ENCODE data around the gene PIGN. TPM values are rescaled to one million over a fixed set of nuclear protein-coding genes. Genes with fewer than 3 reads are reported as not detected.

The PIGN gene
- total RNA-seq, 1 experiment from 2014 or later, result 21.4 TPM

GRCh38 chr18:62179213-62179612 lies 7.6 kb downstream of the PIGN start:
- intact Hi-C loops (cut with micrococcal nuclease; ENCODE audit: unreplicated experiment), result no loop called here
- TF ChIP-seq REST (IDR thresholded peaks at IDR 0.05; ENCODE audit: insufficient read depth in 1 of 2, low read depth in 2 of 2, low read length in 1 of 2) (no peak), POLR2AphosphoS5 (IDR thresholded peaks at IDR 0.05; ENCODE audit: low read depth, low read length) (no peak), SIN3A (IDR thresholded peaks at IDR 0.05; ENCODE audit: borderline replicate concordance, insufficient read depth, low read depth, low read length) (no peak), TCF7L2 (IDR thresholded peaks at IDR 0.05; ENCODE audit: low read depth, low read length) (no peak)
- TF ChIP-seq, protein P1, sequence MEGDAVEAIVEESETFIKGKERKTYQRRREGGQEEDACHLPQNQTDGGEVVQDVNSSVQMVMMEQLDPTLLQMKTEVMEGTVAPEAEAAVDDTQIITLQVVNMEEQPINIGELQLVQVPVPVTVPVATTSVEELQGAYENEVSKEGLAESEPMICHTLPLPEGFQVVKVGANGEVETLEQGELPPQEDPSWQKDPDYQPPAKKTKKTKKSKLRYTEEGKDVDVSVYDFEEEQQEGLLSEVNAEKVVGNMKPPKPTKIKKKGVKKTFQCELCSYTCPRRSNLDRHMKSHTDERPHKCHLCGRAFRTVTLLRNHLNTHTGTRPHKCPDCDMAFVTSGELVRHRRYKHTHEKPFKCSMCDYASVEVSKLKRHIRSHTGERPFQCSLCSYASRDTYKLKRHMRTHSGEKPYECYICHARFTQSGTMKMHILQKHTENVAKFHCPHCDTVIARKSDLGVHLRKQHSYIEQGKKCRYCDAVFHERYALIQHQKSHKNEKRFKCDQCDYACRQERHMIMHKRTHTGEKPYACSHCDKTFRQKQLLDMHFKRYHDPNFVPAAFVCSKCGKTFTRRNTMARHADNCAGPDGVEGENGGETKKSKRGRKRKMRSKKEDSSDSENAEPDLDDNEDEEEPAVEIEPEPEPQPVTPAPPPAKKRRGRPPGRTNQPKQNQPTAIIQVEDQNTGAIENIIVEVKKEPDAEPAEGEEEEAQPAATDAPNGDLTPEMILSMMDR (IDR thresholded peaks at IDR 0.05), result no peak
- ChIA-PET POLR2A (no interaction called here), CTCF (interaction anchor here (0.6 kb wide), 1 partner anchor 536 kb away, joined by 3 read pairs; the partner anchor contains the start of gene PHLPP1)
- no peaks in the 10 kb centered on the region; the same call in 1 of the 2 replicates for H3K36me3 ChIP-seq (ENCODE audit: control insufficient read depth, insufficient read depth, low read length)
- BruUV-seq (replicated peaks), result no TSS peak
- no peaks in the 10 kb centered on the region for H3K27me3 ChIP-seq (ENCODE audit: control insufficient read depth, insufficient read depth, low read length)
- no peak for DNase-seq (ENCODE audit: low read depth, low spot score)
- no peaks in the 10 kb centered on the region for H3K9me3 ChIP-seq (ENCODE audit: control insufficient read depth, insufficient read depth, low read depth, low read length)
- H3K4me1 ChIP-seq (ENCODE audit: control insufficient read depth, insufficient read depth, low read length), result peaks cover under 1% of the 10 kb centered on the region; the same call in 1 of the 2 replicates
- in situ Hi-C loops (cut with HindIII; ENCODE audit: low pct_unique_long_range_greater_than_20kb, low sequenced_read_pairs), result no loop called here
- ATAC-seq, result no peak
- H3K27ac ChIP-seq (ENCODE audit: low read length), result no peak overlapping the region
- H3K4me3 ChIP-seq (ENCODE audit: low read depth in 2 of 2, low read length in 2 of 2), result no peak overlapping the region

DNA sequence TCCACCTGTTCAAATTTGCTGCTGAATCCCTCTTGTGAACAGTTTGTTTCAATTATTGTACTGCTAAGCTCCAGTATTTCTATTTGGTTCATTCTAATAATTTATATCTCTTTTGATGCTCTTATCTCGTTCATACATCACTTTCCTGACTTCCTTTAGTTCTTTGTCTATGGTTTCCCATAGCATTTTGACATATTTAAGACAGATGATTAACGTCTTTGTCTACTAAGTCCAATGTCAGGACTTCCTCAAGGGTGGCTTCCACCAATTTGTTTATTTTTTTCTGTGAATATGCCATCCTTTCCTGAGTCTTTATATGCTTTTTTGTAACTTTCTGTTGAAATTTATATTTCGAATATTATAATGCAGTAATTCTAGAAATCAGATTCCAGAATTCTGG lies 9.6 kb downstream of the PIGN start:
- in situ Hi-C loops (cut with HindIII; ENCODE audit: low pct_unique_long_range_greater_than_20kb, low sequenced_read_pairs), result no loop called here
- no peaks in the 10 kb centered on the region for H3K9me3 ChIP-seq (ENCODE audit: control insufficient read depth, insufficient read depth, low read depth, low read length)
- no peak overlapping the region for H3K27ac ChIP-seq (ENCODE audit: low read length)
- no peaks in the 10 kb centered on the region for H3K27me3 ChIP-seq (ENCODE audit: control insufficient read depth, insufficient read depth, low read length)
- POLR2A ChIA-PET, result no interaction called here
- H3K4me3 ChIP-seq (ENCODE audit: low read depth in 2 of 2, low read length in 2 of 2), result no peak overlapping the region
- CTCF ChIA-PET, result no interaction called here
- no peaks in the 10 kb centered on the region for H3K4me1 ChIP-seq (ENCODE audit: control insufficient read depth, insufficient read depth, low read length)
- ATAC-seq (no peak), DNase-seq (ENCODE audit: low read depth, low spot score) (no peak)
- TF ChIP-seq, protein P1 (IDR thresholded peaks at IDR 0.05), result no peak
- TF ChIP-seq REST (IDR thresholded peaks at IDR 0.05; ENCODE audit: insufficient read depth in 1 of 2, low read depth in 2 of 2, low read length in 1 of 2) (no peak), TCF7L2 (IDR thresholded peaks at IDR 0.05; ENCODE audit: low read depth, low read length) (no peak), POLR2AphosphoS5 (IDR thresholded peaks at IDR 0.05; ENCODE audit: low read depth, low read length) (no peak), SIN3A (IDR thresholded peaks at IDR 0.05; ENCODE audit: borderline replicate concordance, insufficient read depth, low read depth, low read length) (no peak)
- BruUV-seq (replicated peaks), result no TSS peak
- no peaks in the 10 kb centered on the region for H3K36me3 ChIP-seq (ENCODE audit: control insufficient read depth, insufficient read depth, low read length)
- intact Hi-C loops (cut with micrococcal nuclease; ENCODE audit: unreplicated experiment), result no loop called here
